ENCODE data around the gene CHRNB2.
A peak's percentile ranks its signal among the peaks of the same experiment; 100 is the strongest.

The CHRNB2 gene

DNA sequence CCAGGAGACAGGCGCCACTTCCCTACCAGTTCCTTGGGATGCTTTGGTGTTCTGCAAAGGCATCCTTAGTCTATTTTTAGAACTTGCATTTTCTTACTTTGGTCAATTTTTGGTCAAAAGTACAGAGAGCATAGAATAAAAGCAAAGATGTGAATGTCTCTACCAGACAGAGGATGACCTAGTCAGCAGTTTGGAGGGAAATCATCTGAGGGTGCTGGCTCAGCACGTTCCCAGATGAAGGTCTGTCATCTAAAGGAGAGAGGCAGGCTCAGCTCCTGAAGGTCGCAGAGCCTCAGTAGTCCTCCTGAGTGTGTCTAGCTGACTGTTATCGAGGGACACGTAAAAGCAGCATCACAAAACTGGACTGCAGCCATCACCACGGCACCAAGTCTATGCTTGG lies 15.3 kb downstream of the CHRNB2 start:
- DNase-seq, result no peak

DNA sequence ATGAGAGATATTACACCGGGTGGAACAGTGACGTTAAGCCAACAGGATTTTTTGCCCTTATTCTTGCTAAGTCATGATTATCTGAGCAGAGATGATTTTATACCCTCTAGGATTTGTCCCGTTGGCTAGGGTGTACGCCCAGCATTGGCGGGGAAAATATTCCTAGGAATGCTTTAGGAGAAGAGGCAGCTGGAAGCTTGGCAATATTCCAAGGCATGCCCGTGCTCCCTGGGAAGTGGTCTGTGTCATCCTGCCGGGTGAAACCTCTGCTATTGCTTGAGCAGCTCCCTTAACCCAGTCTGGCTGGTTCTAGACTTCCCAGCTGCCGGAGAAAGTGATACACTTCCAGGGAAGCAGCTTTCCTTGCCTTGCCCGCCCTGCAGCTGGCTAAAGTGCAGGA lies 16.2 kb downstream of the CHRNB2 start:
- DNase-seq, result no peak

DNA sequence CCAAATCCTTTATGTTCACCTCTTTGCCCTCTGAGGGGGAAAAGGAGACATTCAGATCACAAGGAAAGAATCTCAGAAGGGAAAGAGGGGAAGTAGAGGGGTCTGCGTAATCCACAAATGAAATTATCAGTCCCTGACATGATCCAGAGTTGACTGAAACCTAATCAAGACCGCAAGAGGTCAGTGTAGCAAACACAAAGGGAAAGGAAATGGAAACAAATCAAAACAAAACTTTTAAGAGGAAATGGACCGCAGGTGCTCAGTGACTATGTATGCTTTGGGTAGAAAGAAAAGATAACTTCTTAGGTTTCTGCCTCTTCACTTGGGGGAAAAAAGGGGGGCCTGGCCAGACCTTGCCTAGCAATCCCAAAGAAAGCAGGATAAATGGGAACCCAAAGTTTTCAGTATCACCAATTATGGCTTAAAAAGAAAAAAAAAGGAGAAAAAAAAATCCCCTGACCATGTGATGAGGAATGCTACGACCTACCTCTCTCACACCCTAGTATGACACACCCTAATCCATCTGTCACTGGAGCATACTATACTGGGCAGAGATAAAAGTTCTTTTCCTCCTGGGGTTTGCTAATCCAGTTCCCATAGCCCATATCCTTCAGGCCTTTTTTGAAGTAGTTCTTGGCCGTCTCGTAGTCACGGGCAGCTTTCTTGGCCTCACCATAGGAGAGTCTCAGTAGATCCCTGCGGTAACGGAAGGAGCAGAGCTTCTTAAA lies 16.9 kb downstream of the CHRNB2 start:
- no peak for DNase-seq

DNA sequence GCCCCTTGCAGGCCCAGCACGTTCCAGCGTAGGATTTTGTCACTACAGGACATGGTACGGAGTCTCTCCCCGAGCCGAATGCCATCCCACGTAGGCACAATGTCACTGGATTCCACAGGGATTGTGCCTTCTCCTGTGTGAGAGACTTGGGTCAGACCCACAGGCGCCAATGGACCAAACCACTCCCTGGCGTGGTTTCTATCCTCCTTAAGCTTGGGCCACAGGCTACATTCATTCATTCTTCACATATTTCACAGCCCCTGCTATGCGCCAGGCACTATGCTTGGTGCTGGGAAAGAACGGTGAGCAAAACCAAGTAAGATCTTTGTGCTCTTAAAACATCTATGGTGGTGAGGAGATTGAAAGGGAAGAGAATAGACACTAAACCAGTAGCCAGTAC lies 18.7 kb downstream of the CHRNB2 start:
- no peak for DNase-seq

DNA sequence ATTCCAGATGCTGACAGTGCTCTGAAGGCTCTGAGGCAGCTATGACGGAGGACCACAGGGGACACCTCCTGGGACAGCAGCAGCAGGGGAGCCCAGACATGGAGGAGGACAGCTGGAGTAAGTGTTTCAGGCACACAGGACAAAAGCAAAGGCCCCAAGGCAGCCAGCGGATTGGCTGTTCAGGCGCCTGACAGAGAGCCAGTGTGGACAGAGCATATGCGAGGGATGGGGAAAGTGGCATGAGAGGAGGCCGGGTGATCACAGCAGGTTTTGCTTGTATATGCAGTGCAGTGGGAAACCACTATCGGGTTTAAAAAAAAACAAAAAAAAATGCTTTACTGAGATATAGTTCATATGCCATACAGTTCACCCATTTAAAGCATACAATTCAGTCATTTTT lies 19.1 kb downstream of the CHRNB2 start:
- DNase-seq, result no peak

DNA sequence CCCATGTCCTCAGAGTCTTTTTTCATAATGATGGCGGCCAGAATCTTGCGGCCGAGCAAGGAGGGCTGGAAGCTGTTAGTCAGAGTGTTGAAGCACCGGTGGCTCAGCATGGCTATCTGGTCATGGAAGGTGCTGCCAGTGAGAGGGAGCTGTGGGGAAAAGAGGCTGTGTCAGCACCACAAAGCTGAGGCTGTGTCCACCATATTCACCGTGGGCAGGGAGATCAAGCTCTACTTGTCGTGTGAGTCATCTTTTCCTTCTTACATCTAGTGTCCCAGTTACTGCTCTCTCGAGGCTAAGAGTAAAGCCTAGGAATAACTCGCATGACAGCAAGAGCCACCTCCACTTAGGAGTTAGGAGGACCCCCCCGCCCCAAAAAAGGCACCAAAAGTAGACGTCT lies 22.2 kb downstream of the CHRNB2 start:
- DNase-seq, result no peak

DNA sequence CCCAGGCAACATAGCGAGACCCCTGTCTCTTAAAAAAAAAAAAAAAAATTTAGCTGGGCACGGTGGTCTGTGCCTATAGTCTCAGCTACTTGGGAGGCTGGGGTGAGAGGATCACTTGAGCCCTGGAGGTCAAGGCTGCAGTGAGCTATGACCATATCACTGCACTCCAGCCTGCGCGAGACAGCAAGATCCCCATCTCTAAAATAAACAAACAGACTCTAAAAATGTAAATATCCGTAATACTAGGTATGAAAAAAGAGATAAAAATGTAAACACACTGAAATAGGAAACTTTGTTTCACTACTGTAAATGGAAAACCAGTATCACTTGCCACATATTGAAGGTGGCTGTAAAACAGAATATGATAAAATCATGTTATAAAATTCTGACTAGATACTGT lies 23.2 kb downstream of the CHRNB2 start:
- no peak for DNase-seq

DNA sequence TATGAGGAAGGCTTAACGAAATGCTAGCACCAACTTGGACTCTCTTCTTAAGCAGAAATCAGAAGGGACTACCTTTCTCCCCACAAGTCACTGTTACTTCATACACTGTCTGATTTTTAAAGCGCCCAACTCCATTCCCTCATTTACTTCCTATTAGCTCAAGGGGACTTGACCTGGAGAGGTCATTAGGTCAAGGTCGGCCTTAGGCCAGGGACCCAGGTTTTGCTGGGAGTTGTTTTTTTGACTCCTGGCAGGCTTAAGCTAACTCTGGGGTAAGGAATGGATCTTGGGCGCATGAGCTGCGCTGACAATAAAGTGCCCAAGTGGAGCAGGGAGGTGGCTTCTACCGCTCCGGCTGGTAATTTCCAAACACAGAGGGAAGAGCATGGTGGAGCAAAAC lies 23.6 kb downstream of the CHRNB2 start:
- DNase-seq, result no peak

DNA sequence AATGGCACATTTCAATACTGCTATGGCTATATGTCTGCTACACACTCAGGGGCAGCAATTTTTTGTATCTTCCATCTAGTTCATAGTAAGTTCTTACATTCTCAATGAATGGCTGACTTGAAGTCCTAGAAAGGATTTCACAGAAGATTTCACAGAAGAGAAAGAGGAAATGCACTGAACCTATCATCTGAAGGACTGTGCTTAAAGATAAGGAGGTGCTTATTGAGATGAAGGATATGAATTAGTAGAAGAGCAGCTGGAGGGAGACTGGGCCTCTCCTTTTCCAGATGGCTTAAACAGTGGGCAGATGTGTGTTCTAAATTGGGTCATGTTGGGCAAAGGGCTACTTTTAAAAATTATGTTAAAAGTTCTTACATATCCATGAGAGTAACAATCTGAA lies 25.8 kb downstream of the CHRNB2 start:
- DNase-seq, result no peak

DNA sequence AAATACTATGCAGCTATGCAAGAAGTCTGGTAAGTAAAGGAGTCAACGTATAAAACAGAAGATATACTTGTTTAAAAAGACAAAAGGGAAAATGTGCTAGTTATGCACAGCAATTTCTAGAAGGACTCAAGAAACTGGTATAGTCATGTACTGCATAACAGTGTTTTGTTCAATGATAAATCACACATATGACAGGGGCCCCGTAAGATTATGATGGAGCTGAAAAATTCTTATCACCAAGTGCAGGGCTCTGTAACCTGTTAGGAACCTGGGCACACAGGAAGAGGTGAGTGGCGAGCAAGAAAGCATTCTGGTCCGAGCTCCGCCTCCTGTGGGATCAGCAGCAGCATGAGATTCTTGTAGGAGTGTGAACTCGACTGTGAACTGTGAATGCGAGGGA lies 27.2 kb downstream of the CHRNB2 start:
- no peak for DNase-seq

DNA sequence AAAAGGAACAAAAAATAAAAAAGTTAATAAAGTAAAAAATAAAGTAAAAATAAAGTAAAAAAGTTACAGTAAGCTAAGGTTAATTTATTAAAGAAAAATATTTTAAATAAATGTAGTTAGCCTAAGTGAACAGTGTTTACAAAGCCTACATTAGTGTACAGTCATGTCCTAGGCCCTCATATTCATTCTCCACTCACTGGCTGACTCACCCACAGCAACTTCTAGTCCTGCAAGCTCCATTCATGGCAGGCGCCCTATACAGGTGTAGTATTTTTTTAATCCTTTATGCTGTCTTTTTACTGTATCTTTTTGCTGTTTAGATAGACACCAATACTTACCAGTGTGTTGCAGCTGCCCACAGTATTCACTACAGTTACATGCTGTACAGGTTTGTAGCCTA lies 28.0 kb downstream of the CHRNB2 start:
- no peak for DNase-seq

DNA sequence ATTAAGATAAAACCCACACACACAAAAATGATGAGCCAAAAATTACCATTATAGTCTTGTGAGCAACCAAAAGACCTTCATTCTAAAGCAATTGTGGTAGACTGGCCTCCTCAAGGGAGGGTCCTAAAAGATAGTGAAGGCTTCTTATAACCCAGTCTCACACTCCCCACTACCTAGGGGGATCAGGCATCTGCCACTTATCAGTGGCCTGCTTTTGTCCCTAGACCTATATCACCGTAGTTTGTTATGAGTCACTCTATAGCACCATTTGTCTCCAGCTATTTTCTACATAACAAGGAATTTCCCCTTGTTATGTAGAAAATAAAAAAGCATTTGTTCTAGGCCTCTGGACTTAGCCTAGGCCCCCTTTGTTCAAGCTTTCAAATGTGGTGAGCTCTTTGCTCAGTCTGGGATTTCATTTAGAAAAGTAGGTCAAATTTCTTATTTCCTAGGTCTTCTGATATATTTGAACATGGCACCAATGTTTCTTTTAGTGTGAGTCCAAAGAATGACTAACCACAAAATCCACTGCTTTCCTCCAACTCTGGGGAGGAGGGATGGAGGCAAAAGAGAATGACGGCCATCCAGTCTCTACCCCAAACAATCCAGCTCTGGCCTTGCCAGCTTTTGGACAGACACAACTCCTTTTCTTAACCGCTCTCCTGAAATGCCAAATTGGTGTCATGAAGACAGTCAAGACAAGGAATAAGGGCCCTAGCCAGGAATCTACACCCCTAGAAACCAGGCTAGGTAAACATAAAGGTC lies 31.5 kb downstream of the CHRNB2 start:
- DNase-seq, result no peak

DNA sequence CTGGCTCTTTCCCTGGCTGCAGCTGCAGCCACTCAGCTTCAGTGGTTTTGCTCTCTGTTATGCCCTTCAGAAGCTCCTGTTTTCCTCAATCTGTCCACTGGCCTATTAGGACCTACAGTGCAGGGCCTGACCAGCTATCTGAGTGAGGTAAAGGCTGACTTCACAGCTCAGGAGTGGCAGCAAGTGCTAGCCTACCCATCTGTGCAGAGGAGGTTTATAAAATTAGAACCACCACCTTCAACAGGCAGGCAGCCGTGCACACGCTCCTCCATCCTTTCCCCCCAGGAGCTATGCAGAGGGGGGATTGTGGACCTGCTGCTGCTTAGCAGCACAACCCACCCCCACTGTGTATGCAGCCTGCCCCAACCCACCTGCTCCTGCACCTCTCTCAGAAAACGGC lies 32.1 kb downstream of the CHRNB2 start:
- no peak for DNase-seq

DNA sequence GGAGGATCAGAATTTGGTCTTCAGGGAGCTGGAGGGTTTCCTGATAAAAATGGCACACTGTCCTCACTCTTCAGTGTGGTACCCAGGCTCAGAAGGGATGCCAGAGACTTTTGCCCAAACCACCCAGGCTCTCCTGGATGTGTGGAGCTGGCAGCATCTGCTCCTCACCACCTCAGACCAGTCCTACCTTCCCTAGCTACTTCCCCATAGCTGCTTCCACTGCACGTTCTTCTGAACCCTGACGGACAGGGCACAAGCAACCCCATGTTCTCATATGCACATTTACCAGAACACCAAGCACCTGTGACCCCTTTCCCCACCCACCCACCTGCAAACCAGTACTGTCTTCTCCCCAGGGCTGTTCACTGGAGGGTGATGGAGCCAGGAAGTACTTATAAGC lies 35.7 kb downstream of the CHRNB2 start:
- DNase-seq, result no peak

DNA sequence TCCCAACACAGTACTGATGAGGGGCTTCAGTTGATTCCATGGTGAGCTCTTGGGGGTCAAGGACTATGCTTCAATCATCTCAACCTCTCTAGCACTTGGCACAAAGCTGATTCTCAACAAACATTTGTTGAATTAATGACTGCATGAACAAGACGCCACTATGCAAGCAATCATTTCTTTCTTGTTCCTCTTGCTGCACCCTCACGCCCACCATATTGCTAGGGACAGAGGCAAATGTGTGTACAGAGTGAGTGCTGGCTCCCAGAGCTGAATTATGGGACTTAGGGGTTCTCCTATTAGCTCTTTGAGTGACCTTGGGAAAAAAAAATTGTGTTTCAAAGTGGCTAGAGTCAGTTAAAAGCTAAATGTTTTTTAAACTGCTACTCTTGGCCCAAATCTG lies 38.0 kb downstream of the CHRNB2 start:
- no peak for DNase-seq

DNA sequence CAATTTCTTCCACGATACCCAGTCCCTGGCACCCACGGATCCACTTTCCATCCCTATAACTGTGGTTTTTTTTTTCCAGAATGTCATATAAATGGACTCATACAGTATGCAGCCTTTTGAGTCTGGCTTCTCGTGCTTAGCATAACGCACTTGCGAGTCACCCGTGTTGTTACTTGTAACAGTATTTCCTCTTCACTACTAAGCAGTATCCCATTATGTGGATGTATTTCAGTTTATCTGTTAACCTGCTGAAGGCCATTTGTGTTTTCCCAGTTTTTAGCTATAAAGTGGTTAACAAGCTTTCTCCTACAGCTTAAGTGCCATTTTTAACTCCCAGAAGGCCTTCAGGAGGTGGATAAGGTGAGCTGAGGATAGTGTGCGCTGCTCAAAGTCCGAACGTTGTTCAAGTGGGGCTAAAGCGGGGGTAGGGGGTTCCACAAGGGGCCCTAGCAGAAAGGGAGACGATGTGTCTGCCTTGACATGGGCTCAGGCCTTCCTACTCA lies 39.6 kb downstream of the CHRNB2 start:
- no peak for DNase-seq

DNA sequence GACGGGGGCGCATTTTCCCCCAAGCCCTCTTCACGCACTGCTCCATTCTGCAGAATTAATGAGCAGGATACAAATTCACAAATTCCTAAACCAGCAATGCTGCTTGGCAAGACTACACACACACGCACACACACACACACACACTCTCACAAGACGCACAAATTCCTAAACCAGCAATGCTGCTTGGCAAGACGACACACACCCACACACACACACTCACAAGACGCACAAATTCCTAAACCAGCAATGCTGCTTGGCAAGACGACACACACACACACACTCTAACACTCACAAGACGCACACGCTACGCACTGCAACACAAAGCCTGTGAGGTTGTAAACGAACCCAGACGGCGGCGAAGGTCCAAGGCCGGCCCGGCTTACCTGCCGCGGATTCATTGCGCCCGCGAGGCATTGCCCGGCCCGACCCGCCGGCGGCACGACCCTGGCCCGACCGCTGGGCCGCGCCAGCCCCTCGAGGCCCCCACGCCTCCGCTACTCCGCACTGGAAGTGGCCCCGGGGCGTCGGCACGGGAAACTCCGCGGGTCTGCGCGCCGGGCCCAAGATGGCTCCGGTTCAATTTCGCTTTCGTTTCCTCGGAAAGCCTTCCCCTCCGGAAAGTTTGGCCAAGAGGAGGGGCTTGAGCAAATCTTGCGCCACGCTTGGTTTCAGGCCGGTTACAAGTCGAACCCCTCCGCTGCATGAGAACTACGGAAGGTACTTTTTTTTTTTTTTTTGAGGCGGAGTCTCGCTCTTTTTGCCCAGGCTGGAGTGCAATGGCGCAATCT lies 40.2 kb downstream of the CHRNB2 start, which contains the start of gene ADAR:
ADAR (minus strand) TSS at position 578 of the 788 bp plus-strand sequence; CDS start at position 398, 180 bp downstream.
- DNase-seq, result peak; percentile 76

DNA sequence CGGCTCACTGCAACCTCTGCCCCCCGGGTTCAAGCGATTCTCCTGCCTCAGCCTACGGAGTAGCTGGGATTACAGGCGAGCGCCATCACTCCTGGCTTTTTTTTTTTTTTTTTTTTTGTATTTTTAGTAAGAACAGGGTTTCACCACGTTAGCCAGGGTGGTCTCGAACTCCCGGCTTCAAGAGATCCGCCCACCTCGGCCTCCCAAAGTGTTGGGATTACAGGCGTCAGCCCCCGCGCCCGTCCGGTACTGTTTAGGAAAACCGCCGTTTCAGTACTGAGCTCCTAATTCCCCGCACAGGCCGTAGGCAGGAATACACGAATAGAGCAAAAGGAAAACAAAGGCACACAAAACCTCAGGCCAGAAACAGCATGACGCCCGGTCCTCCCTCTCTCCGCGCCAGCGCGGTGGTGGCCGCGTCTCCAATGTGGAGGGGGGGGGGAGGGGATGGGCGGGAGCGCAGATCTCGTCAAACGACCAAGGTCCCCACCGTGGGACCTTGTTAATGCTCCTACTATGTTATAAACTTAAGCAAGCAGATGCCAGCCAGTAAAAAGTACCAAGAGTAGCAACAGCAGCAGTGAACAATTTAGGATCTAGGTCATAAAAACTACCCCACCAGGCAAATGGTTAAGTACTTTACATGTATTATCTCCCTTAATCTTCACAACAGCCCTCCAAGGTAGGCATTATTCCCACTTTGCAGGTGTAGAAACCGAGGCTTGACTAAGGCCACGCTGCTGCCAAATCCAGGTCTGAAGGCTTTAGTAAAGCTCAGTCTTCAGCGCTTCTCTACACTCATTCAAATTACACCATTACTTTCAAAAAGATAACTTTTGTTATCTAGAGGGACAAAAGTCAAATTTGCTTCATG lies 41.1 kb downstream of the CHRNB2 start:
- DNase-seq, result peak; percentile 49

DNA sequence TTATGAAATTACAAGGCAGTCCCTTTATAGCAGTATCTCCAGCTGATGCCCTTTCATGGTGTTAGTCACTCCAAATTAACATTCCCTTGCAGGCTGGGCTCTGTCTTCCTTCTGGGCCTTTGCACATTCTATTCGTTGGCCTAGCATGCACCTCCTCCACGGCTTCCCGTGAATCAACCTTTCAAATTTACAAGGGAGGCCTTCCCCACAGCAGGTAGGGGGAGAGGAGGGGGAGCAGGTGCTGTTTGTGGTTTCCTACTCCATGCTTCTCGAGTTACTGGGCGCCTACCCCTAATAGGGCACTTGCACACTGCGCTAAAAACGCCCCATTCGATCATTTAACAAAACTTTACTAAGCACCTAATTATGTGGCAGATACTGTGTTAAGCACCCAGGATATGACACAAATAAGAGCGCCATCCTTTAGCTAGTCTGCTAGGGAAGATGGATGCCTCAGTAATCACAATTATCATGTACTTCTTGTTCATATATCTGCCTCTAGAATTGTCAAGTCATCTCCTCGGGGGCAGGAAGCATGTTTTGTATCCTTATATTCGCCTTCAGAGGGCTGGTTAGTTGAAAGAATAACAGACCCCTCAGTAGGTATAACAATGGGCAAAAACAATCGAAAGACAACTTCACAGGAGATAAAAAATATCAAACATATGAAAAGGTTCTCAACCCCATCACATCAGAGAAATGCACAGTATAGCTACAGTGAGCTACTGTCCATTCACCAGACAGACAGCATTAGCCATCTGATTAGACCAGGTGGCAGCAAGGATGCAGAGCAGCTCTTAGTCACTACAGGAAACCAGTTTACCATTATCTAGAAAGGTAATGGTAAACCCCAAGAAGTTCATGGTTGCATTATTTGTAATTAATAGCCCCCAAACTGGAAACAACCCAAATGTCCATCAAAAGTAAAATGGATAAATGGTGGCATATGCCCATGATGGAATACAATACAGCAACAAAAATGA lies 42.1 kb downstream of the CHRNB2 start:
- no peak for DNase-seq

DNA sequence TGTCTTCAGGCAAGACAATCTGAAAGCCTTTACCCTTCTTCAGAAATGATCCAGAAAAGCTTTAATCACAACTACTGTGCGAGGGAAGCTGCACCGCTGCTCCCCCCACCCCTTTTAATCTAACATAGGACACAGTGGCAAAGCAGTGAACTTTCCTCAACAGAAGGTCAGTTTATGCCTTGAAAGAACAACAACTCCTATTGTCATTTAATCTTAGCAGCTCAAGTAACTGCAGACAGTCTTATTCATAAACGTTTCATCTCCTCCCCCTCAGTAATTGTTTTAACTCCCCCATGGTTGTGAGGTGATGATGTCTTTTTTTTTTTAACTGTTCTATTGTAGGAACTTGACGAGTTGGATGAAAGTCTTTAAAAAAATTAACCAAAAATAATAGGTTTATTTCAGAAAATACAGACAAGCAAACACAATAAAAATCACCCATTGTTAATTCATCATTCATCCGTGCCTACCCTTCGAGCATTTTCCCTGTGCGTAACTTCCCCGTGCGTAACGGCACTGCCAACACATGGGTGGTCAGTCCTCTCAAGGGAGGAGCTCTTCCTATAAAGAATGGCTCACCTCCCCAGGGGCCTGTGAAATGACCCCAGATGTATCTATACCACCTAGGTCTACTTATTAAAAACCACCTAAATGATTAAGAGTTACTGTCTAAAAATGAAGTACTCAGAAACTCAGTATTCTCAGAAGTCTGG lies 43.7 kb downstream of the CHRNB2 start:
- DNase-seq, result no peak

DNA sequence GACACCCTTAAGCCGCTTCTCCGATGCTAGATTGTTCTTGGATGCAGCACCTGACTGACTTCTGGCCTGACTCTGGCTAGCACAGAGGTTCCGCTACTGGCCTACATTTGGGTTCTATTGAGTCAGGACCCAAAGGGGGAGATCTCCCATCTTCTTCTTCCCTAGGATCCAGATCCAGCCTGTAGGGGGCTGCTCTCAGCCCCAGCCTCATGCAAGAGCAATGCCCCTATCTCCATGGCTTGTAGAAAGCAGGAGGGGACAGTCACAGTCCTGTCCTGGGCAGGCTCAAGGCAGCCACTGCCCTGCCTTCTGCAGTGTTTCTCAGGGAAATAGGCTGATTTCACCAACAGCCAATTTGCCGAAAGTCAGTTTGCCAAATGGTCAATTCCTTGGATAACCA lies 46.7 kb downstream of the CHRNB2 start:
- DNase-seq, result no peak

Data from DMS 273 treated with DMSO at 0.1 percent for 48 hours (cell line).